Measurements from ENCODE around the gene JAZF1. TPM values are rescaled to one million over a fixed set of nuclear protein-coding genes. Genes with fewer than 3 reads are reported as not detected.

JAZF1 gene
- total RNA-seq, 4 donors from 2014 or later, result 27.8 to 36.5 (median 30.5) TPM

DNA sequence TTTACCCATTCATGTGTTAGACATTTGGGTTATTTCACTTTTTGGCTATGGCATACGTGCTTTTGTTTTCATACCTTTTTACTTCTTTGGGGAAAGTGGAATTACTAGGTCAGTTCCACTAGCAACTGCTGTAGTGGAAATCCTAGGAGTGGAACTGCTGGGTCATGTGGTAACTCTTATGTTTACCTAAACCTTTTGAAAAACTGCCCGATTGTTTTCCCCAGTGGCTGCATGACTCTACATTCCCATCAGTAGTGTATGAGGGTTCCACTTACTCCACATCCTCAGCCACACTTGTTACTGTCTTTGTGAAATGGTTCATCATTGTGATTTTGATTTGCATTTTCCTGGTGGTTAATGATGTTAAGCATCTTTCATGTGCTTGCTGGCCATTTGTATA is 358.4 kb downstream of the JAZF1 start:
- Histone ChIP-seq H3K4me3 (no peak overlapping the region), H3K27ac (no peak overlapping the region), H3K9me3 (no peaks in the 10 kb centered on the region), H3K27me3 (no peaks in the 10 kb centered on the region), H3K36me3 (peaks cover 0 to 35% of the 10 kb centered on the region in 2 donors), H3K4me1 (peaks cover 0 to 7% (median 0%) of the 10 kb centered on the region in 3 donors)
- 70 to 75% methylated on average over 2 of the region's 2 CpGs for WGBS, 2 donors (ENCODE audit: low coverage in 1 of 2)
- peak; percentile 71 for ATAC-seq
- TF ChIP-seq, protein P1, sequence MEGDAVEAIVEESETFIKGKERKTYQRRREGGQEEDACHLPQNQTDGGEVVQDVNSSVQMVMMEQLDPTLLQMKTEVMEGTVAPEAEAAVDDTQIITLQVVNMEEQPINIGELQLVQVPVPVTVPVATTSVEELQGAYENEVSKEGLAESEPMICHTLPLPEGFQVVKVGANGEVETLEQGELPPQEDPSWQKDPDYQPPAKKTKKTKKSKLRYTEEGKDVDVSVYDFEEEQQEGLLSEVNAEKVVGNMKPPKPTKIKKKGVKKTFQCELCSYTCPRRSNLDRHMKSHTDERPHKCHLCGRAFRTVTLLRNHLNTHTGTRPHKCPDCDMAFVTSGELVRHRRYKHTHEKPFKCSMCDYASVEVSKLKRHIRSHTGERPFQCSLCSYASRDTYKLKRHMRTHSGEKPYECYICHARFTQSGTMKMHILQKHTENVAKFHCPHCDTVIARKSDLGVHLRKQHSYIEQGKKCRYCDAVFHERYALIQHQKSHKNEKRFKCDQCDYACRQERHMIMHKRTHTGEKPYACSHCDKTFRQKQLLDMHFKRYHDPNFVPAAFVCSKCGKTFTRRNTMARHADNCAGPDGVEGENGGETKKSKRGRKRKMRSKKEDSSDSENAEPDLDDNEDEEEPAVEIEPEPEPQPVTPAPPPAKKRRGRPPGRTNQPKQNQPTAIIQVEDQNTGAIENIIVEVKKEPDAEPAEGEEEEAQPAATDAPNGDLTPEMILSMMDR (IDR thresholded peaks at IDR 0.05), result no peak
- TF ChIP-seq EP300 (IDR thresholded peaks at IDR 0.05) (no peak), POLR2AphosphoS5 (IDR thresholded peaks at IDR 0.05) (no peak), POLR2A (IDR thresholded peaks at IDR 0.05) (no peak)

GRCh38 chr7:27812706-27813105 is 367.9 kb downstream of the JAZF1 start:
- Histone ChIP-seq H3K27ac (no peak overlapping the region), H3K4me3 (no peak overlapping the region), H3K27me3 (no peaks in the 10 kb centered on the region), H3K9me3 (no peaks in the 10 kb centered on the region), H3K36me3 (peaks cover 0 to 32% of the 10 kb centered on the region in 2 donors), H3K4me1 (peaks cover 0 to 20% (median 0%) of the 10 kb centered on the region in 3 donors)
- ATAC-seq, result no peak
- 89 to 92% methylated on average over 2 of the region's 2 CpGs for WGBS, 2 donors (ENCODE audit: low coverage in 1 of 2)
- TF ChIP-seq POLR2AphosphoS5 (IDR thresholded peaks at IDR 0.05), result no peak
- TF ChIP-seq EP300 (IDR thresholded peaks at IDR 0.05), result no peak
- TF ChIP-seq, protein P1 (IDR thresholded peaks at IDR 0.05), result no peak
- no peak for TF ChIP-seq POLR2A (IDR thresholded peaks at IDR 0.05)

GRCh38 chr7:27810186-27810585 is 370.4 kb downstream of the JAZF1 start:
- Histone ChIP-seq H3K27ac (no peak overlapping the region), H3K4me3 (no peak overlapping the region), H3K9me3 (no peaks in the 10 kb centered on the region), H3K27me3 (no peaks in the 10 kb centered on the region), H3K4me1 (peaks cover 0 to 20% (median 0%) of the 10 kb centered on the region in 3 donors), H3K36me3 (peaks cover 0 to 10% of the 10 kb centered on the region in 2 donors)
- TF ChIP-seq EP300 (IDR thresholded peaks at IDR 0.05), result no peak
- TF ChIP-seq, protein P1 (IDR thresholded peaks at IDR 0.05), result no peak
- no peak for ATAC-seq
- WGBS, 2 donors (ENCODE audit: low coverage in 1 of 2), result 81 to 92% methylated on average over 4 of the region's 4 CpGs

GRCh38 chr7:27808626-27809025 is 372.0 kb downstream of the JAZF1 start:
- Histone ChIP-seq H3K4me3 (no peak overlapping the region), H3K4me1 (peaks cover 0 to 15% (median 0%) of the 10 kb centered on the region in 3 donors), H3K9me3 (no peaks in the 10 kb centered on the region), H3K27me3 (no peaks in the 10 kb centered on the region), H3K27ac (peak overlapping the region in 1 of 4 donors; percentile 28), H3K36me3 (peaks cover 0 to 5% of the 10 kb centered on the region in 2 donors)
- no peak for ATAC-seq
- TF ChIP-seq EP300 (IDR thresholded peaks at IDR 0.05), result no peak
- TF ChIP-seq POLR2A (IDR thresholded peaks at IDR 0.05), result no peak
- WGBS, 2 donors (ENCODE audit: low coverage in 1 of 2), result 62 to 68% methylated on average over 2 of the region's 2 CpGs

GRCh38 chr7:27804139-27804538 is 376.5 kb downstream of the JAZF1 start:
- Histone ChIP-seq H3K4me1 (peaks cover 0 to 12% (median 0%) of the 10 kb centered on the region in 3 donors), H3K27me3 (no peaks in the 10 kb centered on the region), H3K27ac (no peak overlapping the region), H3K36me3 (peaks cover 0 to 12% of the 10 kb centered on the region in 2 donors), H3K9me3 (no peaks in the 10 kb centered on the region), H3K4me3 (no peak overlapping the region)
- WGBS, 2 donors (ENCODE audit: low coverage in 1 of 2), result 83 to 84% methylated on average over 3 of the region's 3 CpGs
- no peak for ATAC-seq
- no peak for TF ChIP-seq POLR2A (IDR thresholded peaks at IDR 0.05)
- no peak for TF ChIP-seq POLR2AphosphoS5 (IDR thresholded peaks at IDR 0.05)
- TF ChIP-seq, protein P1 (IDR thresholded peaks at IDR 0.05), result no peak
- no peak for TF ChIP-seq EP300 (IDR thresholded peaks at IDR 0.05)

Data from gastroesophageal sphincter (tissue), 4 donors.